NCI-H1694 treated with DMSO at 0.1 percent for 48 hours (cell line): Measurements from ENCODE around the gene SF1.

Source experiments
- DNase-seq: peaks from one replicate; lab custom pipeline; 2025; lab: John Stamatoyannopoulos, UW

The SF1 gene

GRCh38 chr11:64801561-64802369 lies 23.4 kb upstream of the SF1 start:
- no peak for DNase-seq

- DNase-seq: no peak
Observed at GRCh38 chr11:64801158-64801464, 22.8 kb upstream of the SF1 start.

- no peak for DNase-seq
Observed at GRCh38 chr11:64800303-64801157, 22.2 kb upstream of the SF1 start.

GRCh38 chr11:64799623-64800302 lies 21.4 kb upstream of the SF1 start:
- DNase-seq: no peak

GRCh38 chr11:64799256-64799622 lies 20.9 kb upstream of the SF1 start:
- DNase-seq: no peak

- DNase-seq: no peak
Observed at GRCh38 chr11:64796757-64797541, 18.6 kb upstream of the SF1 start.

- DNase-seq: no peak
Observed at GRCh38 chr11:64796047-64796756, 17.9 kb upstream of the SF1 start.

GRCh38 chr11:64794526-64794925 lies 16.2 kb upstream of the SF1 start:
- no peak for DNase-seq

- DNase-seq: no peak
Observed at GRCh38 chr11:64793271-64794160, 15.2 kb upstream of the SF1 start.

- no peak for DNase-seq
Observed at GRCh38 chr11:64792482-64792881, 14.1 kb upstream of the SF1 start.

- no peak for DNase-seq
Observed at GRCh38 chr11:64791781-64792291, 13.5 kb upstream of the SF1 start.

- DNase-seq: no peak
Observed at GRCh38 chr11:64790205-64791095, 12.1 kb upstream of the SF1 start.

- DNase-seq: no peak
Observed at GRCh38 chr11:64789331-64790204, 11.2 kb upstream of the SF1 start.

- DNase-seq: no peak
Observed at GRCh38 chr11:64788321-64789215, 10.2 kb upstream of the SF1 start.

- no peak for DNase-seq
Observed at GRCh38 chr11:64787526-64788320, 9.4 kb upstream of the SF1 start.

GRCh38 chr11:64786308-64786707 lies 8.0 kb upstream of the SF1 start:
- no peak for DNase-seq
